NCI-H2029 (cell line): ENCODE measurements around the gene WIF1.

Experiments used
- DNase-seq: peaks from one replicate; lab custom pipeline; 2025; lab: John Stamatoyannopoulos, UW

Gene WIF1

GRCh38 chr12:65022421-65022820 is 98.7 kb downstream of the WIF1 start:
- no peak for DNase-seq

- peak; percentile 34 for DNase-seq
Measured at GRCh38 chr12:65019696-65020234, 101.3 kb downstream of the WIF1 start.

GRCh38 chr12:65016881-65017650 is 104.0 kb downstream of the WIF1 start:
- DNase-seq, result no peak

GRCh38 chr12:65015850-65016249 is 105.3 kb downstream of the WIF1 start:
- no peak for DNase-seq

GRCh38 chr12:65014504-65015271 is 106.4 kb downstream of the WIF1 start:
- no peak for DNase-seq

- no peak for DNase-seq
Measured at GRCh38 chr12:65010437-65010836, 110.7 kb downstream of the WIF1 start.

- DNase-seq, result no peak
Measured at GRCh38 chr12:65005716-65006115, 115.4 kb downstream of the WIF1 start.

- DNase-seq, result no peak
Measured at GRCh38 chr12:65004270-65004669, 116.8 kb downstream of the WIF1 start.
